Posterior cingulate gyrus (tissue), 11 donors: ENCODE results near the gene KDM7A.
"Not testable (repeated sequence)": the region's sequence is repeated elsewhere in the genome, so short reads cannot be mapped to it uniquely, and the experiment has no call there.

Experiments
- DNase-seq, 10 donors: peaks; one replicate each; pipeline versions ENCODE4 v3.0.0 to v3.0.0-alpha.2; 2020 to 2021; ENCODE audit warnings: mixed read lengths in 3 of 10
- intact Hi-C: fragments of 100-400 bp; cut with DNase I; formaldehyde crosslinking; loops from one replicate; pipeline ENCODE4 v1.15.1; 2023

Gene KDM7A

GRCh38 chr7:140160308-140160707 lies 16.5 kb downstream of the KDM7A start:
- DNase-seq: no peak
- intact Hi-C loops: no loop called here

DNA sequence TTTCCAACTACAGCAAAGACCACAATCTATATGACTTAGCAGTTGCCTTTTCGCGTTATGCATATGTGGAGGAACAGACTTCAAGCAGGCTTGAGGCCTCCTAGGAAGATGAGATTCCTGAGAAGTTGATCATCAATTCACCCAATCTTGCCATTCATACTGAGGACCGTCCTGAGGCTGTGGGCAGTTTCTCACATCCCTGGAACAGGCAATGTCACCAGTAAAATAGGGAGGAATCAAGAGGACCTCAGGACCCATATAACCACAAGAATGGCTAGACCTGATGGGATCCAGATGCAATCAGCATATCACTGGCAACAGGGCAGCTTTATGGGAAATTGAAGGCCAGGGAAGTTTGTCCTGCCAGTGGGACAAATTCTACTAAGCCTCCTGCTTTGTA lies 17.3 kb downstream of the KDM7A start:
- no peak for DNase-seq
- intact Hi-C loops: no loop called here

GRCh38 chr7:140156460-140157080 lies 20.2 kb downstream of the KDM7A start:
- intact Hi-C loops: no loop called here
- peak in 1 of 10 donors; percentile 12 for DNase-seq

- DNase-seq: no peak
- intact Hi-C loops: no loop called here
Observed at GRCh38 chr7:140155428-140155827, 21.4 kb downstream of the KDM7A start.

- no peak for DNase-seq
- intact Hi-C loops: no loop called here
Observed at GRCh38 chr7:140153666-140154161, 23.1 kb downstream of the KDM7A start.

DNA sequence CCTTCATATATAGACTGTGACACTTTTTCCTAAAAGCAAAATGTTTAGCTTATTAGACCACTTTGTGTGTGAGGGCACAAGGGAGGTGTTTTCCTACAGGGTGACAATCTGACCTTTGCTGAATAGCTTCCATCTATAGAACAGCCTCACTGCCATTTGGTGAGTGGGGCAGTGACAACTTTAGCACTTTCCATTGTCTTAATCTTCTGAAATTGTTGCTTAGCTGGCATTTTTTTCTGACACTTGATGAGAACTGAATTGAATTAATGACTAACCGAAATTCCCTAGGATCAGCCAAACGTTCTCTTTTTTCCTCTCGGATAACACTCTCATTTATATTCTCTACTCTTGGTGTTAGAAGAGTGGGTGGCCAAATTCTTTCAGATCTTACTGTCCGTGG lies 30.2 kb downstream of the KDM7A start:
- no peak for DNase-seq
- intact Hi-C loops: no loop called here

- intact Hi-C loops: no loop called here
- DNase-seq: no peak
Observed at GRCh38 chr7:140145709-140146108, 31.1 kb downstream of the KDM7A start.

GRCh38 chr7:140144821-140145220 lies 32.0 kb downstream of the KDM7A start:
- intact Hi-C loops: no loop called here
- no peak for DNase-seq

DNA sequence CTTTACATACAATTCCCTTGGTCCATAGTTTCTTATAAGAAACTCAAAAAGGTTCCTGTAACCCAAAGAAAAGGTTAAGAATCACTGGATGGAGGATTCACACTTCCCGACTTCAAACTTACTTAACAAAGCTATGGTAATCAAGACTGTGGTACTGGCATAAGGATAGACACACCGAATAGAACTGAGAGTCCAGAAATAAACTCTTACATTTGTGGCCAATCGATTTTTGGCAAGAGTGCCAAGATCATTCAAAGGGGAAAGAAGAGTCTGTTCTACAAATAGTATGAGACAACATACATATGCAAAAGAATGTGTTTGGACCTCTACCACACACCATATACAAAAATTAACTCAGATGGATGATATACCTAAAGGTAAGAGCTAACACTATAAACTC lies 32.8 kb downstream of the KDM7A start:
- intact Hi-C loops: no loop called here
- DNase-seq: no peak

DNA sequence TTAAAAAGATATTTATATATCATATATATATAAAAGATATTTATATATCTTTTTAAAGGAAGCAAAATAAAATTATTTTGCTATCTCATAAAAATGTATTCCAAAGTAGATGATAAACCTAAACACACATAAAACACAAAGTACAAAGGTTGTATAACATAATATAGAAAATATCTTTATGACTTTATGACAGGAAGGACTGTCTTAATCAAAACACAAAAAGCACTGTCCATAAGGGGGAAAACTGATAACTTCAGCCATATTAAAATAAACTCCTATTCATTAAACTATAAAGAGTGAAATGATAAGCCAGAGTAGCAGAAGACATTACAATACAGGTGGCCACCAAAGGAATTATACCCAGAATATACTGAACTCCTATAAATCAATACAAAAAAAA lies 34.8 kb downstream of the KDM7A start:
- no peak for DNase-seq
- intact Hi-C loops: no loop called here

GRCh38 chr7:140141256-140141655 lies 35.5 kb downstream of the KDM7A start:
- DNase-seq: no peak
- intact Hi-C loops: no loop called here

DNA sequence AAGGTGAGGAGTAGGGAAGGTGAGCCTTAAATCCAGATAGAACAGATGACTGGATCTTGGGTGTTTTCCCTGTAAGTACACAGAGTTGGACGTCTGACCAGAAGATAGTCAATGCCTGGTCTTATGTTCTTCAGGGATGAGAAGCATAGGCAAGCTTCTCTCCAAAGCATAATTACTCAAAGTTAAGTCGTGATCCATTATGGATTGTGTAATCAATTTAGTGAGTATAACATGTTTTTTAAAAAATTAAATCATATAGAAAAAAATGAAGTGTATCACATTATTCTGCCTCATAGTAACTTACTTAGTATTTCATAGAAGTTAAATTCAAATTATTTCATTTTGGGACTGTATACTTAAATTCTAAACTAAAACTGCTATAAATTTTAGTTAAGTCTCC lies 39.7 kb downstream of the KDM7A start:
- intact Hi-C loops: no loop called here

GRCh38 chr7:140136073-140136472 lies 40.7 kb downstream of the KDM7A start:
- DNase-seq: no peak
- intact Hi-C loops: no loop called here

More for the DNA sequence above, 39.7 kb downstream of the KDM7A start:
- no peak for DNase-seq

DNA sequence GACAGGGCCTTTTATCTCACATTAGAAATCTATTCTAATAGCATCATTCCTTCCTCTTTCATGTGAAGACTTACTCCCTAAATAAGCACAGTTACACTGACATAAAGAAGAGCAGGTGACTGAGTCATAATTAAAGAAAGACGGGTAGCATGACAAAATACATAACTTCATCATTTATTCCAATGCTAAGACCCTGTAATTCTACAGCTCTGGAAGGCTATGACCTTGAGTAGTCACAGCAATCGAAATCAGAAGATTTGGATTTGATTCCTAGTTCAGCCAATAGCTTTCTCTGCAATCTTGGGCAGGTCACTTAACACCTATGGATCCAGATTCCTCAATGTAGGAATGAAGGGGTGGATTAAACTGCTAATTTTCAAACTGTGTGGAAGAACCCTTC lies 42.7 kb downstream of the KDM7A start:
- intact Hi-C loops: no loop called here
- no peak for DNase-seq

DNA sequence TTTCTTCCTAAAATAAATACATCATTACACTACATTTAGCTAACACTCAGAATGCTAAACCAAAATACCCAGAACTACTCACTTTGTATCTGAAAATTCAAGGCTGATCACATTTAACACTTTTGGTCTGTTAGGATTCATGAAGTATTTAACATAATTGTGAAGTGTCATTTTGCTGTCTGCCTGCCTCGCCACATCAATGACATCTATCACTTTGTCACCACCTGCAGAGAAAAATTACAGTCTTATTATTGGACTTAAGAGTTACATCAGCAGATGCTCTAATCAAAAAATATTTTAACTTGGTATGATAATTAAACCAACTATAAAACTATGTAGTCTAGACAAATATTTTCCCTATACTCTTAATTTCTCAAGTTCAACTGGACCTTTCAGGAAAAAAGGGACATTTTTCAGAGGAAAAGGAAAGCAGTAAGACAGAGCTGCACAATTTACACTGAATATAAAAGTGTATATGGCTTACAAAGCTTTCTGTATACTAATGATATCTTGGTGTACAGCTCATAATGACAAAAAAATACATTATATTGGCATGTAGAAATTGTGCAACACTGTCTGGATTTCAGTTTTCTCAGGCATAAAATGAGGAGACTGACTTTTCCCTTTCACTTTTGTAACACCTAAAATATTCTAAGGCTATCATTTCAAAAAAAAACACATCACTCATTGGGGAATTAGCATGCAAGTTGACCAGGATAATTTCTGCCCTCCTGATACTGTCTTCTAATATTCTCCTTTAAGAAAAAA lies 49.2 kb downstream of the KDM7A start:
- intact Hi-C loops: no loop called here
- no peak for DNase-seq

DNA sequence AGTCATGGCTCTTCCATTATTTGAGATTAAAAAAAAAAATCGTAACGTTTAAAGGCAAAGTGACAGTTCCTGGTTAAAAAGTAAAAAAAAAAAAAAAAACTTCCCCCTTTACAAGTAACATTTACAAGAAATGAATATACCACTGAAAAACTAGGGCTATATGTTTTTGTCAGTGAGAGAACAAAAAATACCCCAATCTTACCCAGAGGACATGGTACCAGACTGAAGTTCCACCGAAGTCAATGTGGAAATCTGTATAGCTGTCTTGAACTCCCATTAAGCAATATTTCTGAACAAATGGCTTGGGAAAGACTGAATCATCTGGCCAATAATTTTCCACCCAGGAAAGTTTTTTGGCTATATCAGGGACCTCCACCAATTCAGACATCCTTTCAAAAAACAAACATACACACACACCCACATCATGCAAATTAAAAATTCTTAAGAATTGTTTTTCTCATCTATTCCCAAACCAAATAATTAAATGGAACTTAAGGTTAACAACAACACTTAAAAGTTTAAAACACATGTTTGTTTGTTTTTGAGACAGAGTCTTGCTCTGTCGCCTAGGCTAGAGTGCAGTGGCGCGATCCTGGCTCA lies 50.2 kb downstream of the KDM7A start:
- DNase-seq: no peak
- intact Hi-C loops: no loop called here

GRCh38 chr7:140122965-140123364 lies 53.8 kb downstream of the KDM7A start:
- DNase-seq: no peak
- intact Hi-C loops: no loop called here

GRCh38 chr7:140121326-140121725 lies 55.5 kb downstream of the KDM7A start:
- intact Hi-C loops: no loop called here
- no peak for DNase-seq

DNA sequence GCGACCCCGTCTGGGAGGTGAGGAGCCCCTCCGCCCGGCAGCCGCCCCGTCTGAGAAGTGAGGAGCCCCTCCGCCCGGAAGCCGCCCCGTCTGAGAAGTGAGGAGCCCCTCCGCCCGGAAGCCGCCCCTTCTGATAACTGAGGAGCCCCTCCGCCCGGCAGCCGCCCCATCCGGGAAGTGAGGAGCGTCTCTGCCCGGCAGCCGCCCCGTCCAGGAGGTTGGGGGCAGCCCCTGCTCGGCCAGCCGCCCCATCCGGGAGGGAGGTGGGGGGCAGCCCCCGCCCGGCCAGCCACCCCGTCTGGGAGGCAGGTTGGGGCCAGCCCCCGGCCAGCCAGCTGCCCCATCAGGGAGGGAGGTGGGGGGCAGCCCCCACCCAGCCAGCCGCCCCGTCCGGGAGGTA lies 62.0 kb downstream of the KDM7A start:
- peak in 1 of 10 donors; percentile 59 for DNase-seq
- intact Hi-C loops: not testable (repeated sequence)

DNA sequence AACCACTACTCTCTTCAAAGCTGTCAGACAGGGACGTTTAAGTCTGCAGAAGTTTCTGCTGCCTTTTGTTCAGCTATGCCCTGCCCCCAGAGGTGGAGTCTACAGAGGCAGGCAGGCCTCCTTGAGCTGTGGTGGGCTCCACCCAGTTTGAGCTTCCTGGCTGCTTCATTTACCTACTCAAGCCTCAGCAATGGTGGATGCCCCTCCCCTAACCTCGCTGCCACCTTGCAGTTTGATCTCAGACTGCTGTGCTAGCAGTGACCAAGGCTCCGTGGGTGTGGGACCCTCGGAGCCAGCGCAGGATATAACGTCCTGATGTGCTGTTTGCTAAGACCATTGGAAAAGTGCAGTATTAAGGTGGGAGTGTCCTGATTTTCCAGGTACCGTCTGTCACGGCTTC lies 68.0 kb downstream of the KDM7A start:
- intact Hi-C loops, DNase-seq: not testable (repeated sequence)

- no peak for DNase-seq
- intact Hi-C loops: no loop called here
Observed at GRCh38 chr7:140096459-140096858, 80.3 kb downstream of the KDM7A start.

DNA sequence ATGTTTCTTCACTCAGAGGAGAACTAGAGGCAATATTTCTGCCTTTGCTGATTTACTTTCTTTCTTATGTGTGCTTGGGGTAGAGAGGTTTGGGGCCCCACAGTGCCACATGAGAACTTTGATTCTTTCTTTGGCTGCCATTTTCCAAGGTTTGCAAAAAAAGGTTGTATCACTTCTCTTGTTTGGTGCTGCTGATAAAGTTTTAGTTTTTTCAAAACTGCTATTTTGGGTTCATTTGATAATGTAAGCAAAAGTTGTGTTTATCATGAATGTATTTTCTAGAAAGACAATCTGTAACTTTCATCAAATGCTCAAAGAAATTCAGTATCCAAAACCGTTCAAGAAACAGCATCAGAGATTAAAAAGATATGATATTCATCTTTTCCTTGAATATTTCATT lies 83.4 kb downstream of the KDM7A start:
- no peak for DNase-seq
- intact Hi-C loops: no loop called here
